ENCODE results near the gene OR5C1.
"Not testable (repeated sequence)": the region's sequence is repeated elsewhere in the genome, so short reads cannot be mapped to it uniquely, and the experiment has no call there.

OR5C1 gene

GRCh38 chr9:122812736-122813135 lies 24.0 kb downstream of the OR5C1 start:
- no peak for DNase-seq

- no peak for DNase-seq
Observed at GRCh38 chr9:122814545-122814944, 25.8 kb downstream of the OR5C1 start.

GRCh38 chr9:122815544-122815943 lies 26.8 kb downstream of the OR5C1 start:
- no peak for DNase-seq

GRCh38 chr9:122816163-122816867 lies 27.6 kb downstream of the OR5C1 start:
- no peak for DNase-seq

GRCh38 chr9:122819326-122819725 lies 30.6 kb downstream of the OR5C1 start:
- no peak for DNase-seq

- no peak for DNase-seq
Observed at GRCh38 chr9:122819791-122820489, 31.2 kb downstream of the OR5C1 start.

GRCh38 chr9:122820490-122820845 lies 31.7 kb downstream of the OR5C1 start:
- DNase-seq = no peak

- no peak for DNase-seq
Observed at GRCh38 chr9:122821278-122821943, 32.7 kb downstream of the OR5C1 start.

GRCh38 chr9:122822056-122822455 lies 33.3 kb downstream of the OR5C1 start:
- no peak for DNase-seq

- no peak for DNase-seq
Observed at GRCh38 chr9:122822938-122823337, 34.2 kb downstream of the OR5C1 start.

- no peak for DNase-seq
Observed at GRCh38 chr9:122827761-122828093, 39.0 kb downstream of the OR5C1 start.

GRCh38 chr9:122828965-122829284 lies 40.2 kb downstream of the OR5C1 start:
- DNase-seq = not testable (repeated sequence)

- DNase-seq = no peak
Observed at GRCh38 chr9:122832194-122832593, 43.5 kb downstream of the OR5C1 start.

GRCh38 chr9:122835313-122835731 lies 46.6 kb downstream of the OR5C1 start:
- DNase-seq = no peak

- DNase-seq = no peak
Observed at GRCh38 chr9:122837266-122837850, 48.6 kb downstream of the OR5C1 start.

GRCh38 chr9:122838441-122838840 lies 49.7 kb downstream of the OR5C1 start:
- DNase-seq = not testable (repeated sequence)

Data from NK-92 treated with Interleukin-12 subunit alpha and Interleukin-12 subunit beta, amount 100 ng/mL, for 24 hours (cell line).